GM20431 (cell line): Measurements from ENCODE around the gene UQCRHL.

Experiments used
- in situ Hi-C: fragments of 300-500 bp; cut with MseI, MboI; formaldehyde crosslinking; loops from one replicate; pipeline ENCODE4 v1.15.0; 2020; ENCODE audit warnings: low sequenced_read_pairs; ENCODE audit not compliant: unreplicated experiment

Gene UQCRHL

DNA sequence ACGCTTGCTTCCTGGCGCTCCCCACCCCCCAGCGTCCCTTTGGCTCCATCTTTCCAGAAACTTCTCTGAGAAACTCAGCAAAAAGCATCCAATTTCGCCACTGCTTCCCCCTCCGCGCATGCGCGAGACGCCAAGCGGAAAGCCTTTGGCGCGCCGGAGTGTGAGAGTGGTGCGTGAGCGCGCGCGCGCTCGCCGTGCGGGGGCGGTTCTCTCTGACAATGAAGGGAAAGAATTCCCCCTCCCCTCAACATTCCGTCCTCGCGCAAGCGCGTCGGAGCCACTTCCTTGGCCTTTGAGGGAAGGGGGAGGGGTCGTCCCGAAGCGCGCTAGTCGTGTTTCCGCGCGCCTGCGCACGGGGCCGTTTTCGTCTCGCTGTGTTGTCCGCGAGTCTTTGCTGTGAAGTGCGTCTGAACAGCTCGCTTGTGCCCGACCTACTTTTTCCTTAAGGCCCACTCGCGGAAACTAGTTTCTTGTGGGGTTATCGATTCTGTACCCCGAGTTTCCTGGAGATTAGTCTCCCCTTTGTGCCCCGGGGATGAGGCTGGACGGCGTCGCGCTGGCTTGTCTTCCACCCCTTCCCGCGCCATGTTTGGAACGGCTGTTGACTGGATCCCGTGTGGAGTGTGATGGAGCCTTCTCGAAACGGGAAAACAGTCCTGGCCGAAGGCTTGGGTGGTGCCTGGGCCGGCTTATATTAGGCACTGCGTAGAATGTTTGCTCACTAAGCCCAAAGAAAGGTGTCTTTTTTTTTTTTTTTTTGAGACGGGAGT lies 28.5 kb upstream of the UQCRHL start:
- in situ Hi-C loops, result no loop called here

DNA sequence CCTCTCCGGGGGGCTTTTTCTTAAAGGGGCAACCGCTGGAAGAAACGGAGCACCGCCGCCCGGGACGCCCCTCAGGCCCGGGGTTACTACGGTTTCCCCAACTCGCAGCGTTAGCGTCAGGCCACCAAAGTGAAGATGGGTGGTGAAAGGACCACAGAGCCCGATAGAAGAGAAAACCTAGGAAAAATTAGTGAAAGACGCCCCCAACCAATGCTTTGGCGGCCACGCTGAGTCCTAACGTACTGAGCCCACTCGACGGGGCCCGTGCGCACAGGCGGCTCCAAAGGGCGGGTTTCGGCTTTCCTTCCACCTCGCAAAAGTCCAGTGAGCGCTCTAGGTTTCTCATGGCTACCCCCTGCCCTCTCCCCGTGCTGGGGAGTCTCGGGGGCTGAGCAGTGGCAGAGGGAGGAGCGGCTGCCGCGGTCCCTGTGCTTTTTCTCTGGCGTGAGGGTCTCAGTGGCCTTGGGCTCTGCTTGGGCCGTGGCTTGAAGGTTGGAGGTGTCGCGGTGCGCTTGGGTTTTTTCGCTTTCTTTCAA lies 27.8 kb upstream of the UQCRHL start:
- in situ Hi-C loops, result no loop called here

DNA sequence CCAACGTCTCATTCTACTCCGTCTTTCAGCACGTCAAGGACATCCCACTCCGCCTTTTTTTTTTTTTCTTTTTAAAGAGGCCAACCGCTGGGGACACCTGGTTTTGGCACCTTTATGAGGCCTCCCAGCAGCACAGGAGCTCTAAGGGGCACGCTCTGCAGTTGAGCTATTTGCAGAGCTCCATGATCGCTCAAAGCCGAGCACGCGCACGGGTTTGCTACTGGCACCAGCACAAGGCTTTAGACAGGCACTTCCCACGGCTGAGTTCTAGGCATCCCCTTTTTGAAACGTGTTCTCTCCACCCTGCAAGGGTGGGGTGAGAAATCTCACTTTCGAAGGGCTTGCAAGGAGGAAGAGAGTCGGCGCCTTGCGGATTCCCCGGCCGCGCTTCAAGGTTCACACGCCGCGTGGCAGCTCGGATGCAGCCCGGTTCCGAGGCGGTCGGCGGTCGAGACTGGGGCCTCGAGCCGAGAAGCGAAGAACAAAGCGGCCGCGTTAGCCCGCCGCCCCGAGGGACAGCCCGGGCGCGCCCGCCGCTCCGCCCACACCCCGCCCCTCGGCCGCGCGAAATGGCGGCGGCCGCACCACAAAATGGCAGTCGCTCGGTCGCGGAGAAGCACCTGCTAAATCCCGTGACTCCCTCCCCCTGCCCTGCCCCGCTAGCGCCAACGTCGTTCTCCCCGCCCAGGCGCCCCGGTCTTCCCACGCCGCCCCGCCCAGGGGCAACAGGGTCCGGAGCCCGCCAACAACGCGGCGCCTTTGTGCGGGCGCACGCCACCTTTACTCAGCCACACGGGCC lies 27.2 kb upstream of the UQCRHL start:
- in situ Hi-C loops, result no loop called here

DNA sequence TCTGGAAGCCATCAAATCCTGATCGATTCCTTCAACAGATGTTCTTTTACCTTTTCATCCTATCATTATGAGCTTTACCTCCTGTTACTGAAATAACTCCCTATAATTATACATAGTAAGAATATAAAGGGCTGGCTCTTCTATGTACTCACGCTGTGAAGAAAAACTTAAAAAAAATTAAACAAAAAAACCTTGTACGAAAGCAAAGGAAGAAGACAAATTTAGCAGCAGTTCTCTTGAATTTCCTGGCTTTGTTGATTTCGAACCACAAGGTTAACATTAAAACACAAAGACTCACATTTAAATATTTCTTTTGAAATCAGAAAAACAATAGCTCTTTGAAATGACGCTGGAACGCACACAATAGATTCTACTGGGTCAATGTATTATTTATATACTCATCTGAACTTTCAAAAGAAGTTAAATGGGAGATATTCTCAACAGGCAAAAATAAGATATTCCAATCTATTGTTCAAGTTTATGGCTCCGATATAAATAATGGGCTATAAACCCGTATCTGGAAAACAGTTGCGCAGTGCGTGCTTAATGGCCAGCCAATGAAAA lies 26.5 kb upstream of the UQCRHL start:
- in situ Hi-C loops, result no loop called here

DNA sequence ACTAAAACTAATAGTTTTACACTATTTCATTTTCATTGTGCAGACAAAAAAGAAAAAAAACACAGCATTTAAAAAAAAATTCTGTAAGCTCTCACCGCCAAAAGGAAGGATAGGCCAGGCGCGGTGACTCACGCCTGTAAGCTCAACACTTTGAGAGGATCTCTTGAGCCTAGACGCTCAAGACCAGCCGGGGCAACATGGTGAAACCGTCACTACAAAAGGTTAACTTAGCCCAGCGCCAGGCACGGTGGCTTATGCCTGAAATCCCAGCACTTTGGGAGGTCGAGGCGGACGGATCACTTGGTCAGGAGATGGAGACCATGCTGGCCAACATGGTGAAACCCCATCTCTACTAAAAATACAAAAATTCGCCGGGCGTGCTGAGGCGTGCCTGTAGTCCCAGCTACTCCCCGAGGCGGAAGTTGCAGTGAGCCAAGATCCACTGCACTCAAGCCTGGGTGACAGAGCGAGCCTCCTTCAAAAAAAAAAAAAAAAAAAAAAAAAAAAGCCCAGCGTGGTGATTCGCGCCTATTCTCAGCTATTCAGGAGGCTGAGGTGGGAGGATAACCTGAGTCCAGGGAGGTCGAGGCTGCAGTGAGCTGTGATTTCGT lies 25.7 kb upstream of the UQCRHL start:
- in situ Hi-C loops, result no loop called here

DNA sequence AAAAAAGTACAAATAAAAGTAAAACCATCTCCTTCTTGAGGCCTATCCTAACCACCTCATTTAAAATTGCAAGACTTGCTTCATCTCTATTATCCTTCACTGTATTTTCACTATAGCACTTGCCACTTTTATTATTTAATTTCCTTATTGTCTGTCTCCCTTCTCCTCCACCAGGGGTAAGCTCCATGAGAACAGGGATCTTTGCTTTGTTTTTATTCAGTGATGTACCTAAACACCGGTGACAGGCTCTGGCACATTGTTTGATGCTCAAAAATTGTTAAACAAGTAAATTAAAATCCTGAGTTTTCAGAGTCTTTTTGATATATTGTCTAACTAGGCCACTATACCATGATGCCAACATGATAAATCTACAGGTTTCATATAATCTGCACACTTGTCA lies 22.8 kb upstream of the UQCRHL start:
- in situ Hi-C loops, result no loop called here

DNA sequence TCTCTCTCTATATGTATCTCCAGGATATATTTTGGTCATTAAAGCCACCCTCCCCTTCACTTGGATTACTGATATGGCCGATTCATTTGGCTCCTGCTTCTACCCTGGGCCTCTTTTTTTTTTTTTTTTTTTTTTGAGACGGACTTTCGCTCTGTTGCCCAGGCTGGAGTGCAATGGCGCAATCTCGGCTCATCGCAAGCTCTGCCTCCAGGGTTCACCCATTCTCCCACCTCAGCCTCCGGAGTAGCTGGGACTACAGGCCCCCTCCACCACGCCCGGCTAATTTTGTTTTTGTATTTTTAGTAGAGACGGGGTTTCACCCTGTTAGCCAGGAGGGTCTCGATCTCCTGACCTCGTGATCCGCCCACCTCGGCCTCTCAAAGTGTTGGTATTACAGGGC lies 21.5 kb upstream of the UQCRHL start:
- in situ Hi-C loops, result loop anchor here (10.0 kb wide), 1 partner anchor 86 kb away; no protein-coding TSS in a partner anchor

DNA sequence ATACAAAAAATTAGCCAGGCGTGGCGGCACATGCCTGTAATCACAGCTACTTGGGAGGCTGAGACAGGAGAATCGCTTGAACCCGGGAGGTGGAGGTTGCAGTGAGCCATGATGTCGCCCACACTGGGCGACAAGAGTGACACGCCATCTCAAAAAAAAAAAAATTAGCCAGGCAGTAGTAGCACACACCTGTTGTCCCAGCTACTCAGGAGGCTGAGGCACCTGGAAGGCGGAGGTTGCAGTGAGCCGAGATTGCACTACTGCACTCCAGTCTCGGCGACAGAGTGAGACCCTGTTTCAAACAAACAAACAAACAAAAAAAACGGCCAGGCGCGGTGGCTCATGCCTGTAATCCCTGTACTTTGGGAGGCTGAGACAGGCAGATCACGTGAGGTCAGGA lies 20.1 kb upstream of the UQCRHL start:
- in situ Hi-C loops, result loop anchor here (10.0 kb wide), 1 partner anchor 87 kb away; no protein-coding TSS in a partner anchor

DNA sequence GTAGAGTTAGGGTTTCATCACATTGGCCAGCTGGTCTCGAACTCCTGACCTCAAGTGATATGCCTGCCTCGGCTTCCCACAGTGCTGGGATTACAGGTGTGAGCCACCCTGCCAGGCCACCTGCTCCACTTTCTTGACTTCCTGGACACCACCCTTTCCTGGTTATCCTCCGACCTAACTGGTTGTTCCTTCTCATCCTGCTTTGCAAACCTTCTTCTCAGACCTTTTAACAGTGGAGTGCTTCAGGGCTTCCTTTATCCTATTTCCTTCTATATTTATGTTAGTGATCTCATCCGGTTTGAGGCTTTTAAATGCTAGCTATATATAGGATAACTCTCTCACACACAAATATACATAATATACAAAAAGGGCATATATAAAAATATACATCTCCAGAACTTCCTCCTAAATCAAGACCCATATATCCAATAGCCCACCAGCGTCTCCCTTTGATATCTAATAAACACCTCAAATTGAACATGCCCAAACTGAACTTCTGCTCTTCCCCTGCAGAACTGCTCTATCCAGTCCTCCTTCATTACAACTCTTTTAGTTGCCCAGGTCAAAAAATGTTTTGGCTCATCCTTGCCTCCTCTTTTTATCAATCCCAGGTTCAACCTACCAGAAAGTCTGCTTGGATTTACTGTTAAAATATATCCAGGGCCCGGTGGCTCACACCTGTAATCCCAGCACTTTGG lies 19.5 kb upstream of the UQCRHL start:
- in situ Hi-C loops, result loop anchor here (10.0 kb wide), 1 partner anchor 88 kb away; no protein-coding TSS in a partner anchor

DNA sequence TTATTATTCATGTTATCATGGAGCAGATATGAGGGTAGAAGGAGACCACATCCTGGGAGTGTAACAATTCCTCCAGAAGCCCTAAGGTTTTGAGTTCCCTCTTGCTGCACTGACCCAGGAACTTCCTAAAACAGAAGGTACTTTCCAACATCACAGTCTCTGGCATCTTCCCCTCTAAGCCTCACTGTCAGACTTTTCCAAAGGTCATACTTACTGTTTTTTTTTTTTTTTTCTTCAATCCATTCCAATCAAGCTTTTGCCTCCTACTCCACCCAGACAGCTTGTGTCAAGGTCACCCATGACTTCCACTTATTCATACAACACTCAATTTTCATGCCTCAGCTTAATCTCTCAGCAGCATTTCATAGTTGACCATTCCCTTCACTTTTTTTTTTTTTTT lies 18.4 kb upstream of the UQCRHL start:
- in situ Hi-C loops, result loop anchor here (10.0 kb wide), 1 partner anchor 89 kb away; no protein-coding TSS in a partner anchor

DNA sequence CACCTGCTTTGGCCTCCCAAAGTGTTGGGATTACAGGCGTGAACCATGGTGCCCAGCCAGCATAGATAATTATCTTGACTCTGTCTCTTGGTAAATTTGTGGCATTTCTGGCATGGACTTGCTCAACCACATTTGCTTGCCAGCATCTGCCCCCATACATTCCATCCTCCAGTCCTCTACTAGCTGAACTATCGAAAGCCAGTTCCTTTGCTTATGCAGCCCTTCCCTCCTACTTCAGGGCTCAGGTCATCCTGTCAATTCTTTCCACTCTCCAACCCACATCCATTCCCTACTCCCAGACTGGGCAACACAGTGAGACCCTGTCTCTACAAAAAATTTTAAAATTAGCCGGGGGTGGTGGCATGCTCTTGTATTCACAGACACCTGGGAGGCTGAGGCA lies 13.0 kb upstream of the UQCRHL start:
- in situ Hi-C loops, result loop anchor here (10.0 to 25.0 kb wide), 2 partner anchors 94 to 167 kb away; partner anchors contain the start of gene ZBTB17

DNA sequence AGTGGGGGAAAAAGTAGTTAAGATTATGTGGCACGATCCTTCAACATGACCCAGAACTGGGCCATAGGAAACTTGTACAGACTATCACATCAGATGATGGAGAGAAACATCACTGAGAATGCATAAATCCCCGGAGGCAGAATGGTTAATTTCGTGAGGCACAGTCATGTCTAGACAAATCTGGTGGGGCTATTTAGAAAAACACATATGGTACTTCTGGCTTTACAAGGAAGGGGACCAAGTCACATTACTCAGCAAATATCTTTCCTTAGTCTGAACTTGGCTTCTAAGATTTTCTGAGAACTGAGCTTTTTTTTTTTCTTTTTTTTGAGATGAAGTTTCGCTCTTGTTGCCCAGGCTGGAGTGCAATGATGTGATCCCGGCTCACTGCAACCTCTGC lies 9.2 kb upstream of the UQCRHL start:
- in situ Hi-C loops, result loop anchor here (25.0 kb wide), 1 partner anchor 171 kb away; the partner anchor contains the start of gene ZBTB17

DNA sequence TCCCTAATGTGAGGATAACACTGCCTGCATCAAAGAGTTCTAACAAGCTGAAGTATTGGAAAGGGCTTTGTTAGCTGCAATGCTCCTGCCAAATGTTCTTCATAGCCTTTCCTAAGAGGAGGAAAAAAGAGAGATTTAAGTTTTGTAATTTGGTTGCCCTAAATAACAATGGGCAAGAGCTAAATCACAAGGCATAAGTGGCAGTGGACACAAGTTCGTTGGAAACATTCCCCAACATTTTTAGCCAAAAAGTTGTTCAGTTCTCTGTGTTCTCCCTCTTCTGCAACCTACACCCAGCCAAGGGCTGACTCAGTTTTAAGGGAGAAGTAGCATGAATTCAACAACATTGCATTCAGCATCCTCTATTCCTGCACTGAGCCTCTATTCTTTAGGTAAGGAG lies 2.6 kb upstream of the UQCRHL start:
- in situ Hi-C loops, result loop anchor here (25.0 kb wide), 1 partner anchor 177 kb away; the partner anchor contains the start of gene ZBTB17

DNA sequence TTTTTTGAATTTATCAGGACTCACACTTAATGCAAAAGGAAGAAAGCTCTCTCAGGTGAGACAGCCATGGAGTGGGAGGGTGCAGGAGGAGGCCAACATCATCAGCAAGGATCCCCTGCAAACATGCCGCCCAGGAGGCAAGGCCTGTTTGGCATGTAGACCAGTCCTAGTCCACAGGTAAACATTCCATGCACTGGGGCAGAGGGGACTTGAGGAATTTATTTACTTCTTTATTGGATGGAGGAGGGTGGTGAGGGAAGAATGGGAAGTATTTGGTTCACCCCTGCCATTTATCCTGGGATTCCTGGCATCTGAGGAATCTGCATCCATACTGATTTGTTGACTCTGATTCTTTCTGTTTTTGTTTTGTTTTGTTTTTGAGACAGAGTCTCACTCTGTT lies 1.5 kb upstream of the UQCRHL start:
- in situ Hi-C loops, result loop anchor here (25.0 kb wide), 1 partner anchor 178 kb away; the partner anchor contains the start of gene ZBTB17

DNA sequence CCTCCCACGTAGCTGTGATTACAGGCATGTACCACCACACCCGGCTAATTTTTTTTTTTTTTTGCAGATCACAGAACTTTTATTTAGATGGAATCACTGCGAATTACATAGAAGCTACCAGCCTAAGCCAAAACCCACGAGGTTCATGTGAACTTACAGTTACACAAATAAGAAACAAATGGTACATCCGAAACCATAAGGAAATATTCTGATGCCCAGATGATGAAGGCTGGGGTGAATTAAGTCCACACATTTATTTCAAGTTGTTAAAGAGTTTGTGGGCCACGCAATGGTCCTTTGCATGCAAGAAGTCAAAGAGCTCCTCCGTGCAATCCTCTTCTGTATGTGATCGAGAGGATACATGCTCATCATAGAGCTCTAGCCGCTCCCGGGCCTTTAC lies 328 bp downstream of the UQCRHL start:
- in situ Hi-C loops, result loop anchor here (25.0 kb wide), 1 partner anchor 180 kb away; the partner anchor contains the start of gene ZBTB17

DNA sequence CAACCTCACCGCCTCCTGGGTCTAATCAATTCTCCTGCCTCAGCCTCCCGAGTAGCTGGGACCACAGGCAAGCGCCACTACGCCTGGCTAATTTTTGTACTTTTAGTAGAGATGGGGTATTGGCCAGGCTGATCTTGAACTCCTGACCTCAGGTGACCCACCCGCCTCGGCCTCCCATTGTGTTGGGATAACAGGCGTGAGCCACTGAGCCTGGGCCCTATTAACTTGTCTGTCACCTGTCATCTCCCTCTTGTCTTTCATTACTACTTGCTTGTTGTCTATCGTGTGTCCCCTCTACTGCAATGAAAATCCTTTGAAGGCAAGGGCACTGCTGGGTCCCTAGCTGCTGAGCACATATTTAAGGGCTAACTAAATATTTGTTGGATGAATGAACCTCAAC lies 3.4 kb downstream of the UQCRHL start:
- in situ Hi-C loops, result loop anchor here (25.0 kb wide), 1 partner anchor 183 kb away; the partner anchor contains the start of gene ZBTB17

DNA sequence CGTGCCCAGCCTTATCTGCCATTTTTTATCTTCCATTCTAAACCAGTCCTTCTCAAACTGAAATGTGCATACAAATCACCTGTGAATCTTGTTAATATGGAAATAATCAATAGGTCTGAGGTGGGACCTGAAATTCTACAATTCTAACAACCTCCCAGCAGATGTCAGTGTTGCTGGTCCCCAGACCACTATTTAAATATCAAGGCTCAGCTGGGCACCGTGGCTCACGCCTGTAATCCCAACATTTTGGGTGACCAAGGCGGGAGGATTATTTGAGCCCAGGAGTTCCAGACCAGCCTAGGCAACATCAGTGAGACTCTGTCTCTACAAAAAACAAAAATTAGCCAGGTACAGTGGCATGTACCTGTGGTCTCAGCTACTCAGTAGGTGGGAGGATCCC lies 4.1 kb downstream of the UQCRHL start:
- in situ Hi-C loops, result loop anchor here (25.0 kb wide), 1 partner anchor 184 kb away; the partner anchor contains the start of gene ZBTB17

DNA sequence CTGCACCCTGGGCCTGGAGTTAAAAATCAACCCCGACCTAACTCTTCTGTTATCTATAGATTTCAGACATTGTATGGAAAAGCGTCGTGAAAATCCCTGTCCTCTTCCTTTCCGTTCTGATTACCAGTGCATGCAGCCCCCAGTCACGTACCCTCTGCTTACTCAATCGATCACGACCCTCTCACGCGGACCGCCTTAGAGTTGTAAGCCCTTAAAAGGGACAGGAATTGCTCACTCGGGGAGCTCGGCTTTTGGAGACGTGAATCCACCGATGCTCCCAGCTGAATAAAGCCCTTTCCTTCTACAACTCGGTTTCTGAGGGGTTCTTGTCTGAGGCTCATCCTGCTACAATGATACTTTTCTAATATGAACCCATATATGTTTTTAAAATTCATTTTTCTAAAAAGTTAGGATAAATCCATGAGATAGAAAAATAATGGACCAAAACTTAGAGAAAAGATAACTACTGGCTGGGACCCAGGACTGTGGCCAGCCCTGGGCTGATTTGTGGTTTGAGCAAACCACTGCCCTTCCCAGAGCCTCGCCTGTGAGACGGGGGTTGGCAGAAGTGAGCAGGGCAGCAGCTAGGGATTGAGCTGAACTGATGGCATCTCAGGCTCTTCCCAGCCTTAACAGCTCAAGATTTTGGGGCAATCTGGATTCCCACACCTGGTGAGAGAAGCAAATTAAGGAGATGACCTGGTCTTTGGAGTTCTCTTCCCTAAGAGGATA lies 5.0 kb downstream of the UQCRHL start:
- in situ Hi-C loops, result loop anchor here (25.0 kb wide), 1 partner anchor 185 kb away; the partner anchor contains the start of gene ZBTB17
